ENCODE measurements around the gene KNDC1.

- TF ChIP-seq, protein P1, sequence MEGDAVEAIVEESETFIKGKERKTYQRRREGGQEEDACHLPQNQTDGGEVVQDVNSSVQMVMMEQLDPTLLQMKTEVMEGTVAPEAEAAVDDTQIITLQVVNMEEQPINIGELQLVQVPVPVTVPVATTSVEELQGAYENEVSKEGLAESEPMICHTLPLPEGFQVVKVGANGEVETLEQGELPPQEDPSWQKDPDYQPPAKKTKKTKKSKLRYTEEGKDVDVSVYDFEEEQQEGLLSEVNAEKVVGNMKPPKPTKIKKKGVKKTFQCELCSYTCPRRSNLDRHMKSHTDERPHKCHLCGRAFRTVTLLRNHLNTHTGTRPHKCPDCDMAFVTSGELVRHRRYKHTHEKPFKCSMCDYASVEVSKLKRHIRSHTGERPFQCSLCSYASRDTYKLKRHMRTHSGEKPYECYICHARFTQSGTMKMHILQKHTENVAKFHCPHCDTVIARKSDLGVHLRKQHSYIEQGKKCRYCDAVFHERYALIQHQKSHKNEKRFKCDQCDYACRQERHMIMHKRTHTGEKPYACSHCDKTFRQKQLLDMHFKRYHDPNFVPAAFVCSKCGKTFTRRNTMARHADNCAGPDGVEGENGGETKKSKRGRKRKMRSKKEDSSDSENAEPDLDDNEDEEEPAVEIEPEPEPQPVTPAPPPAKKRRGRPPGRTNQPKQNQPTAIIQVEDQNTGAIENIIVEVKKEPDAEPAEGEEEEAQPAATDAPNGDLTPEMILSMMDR (IDR thresholded peaks at IDR 0.05) = no peak
- no peak for TF ChIP-seq POLR2A (IDR thresholded peaks at IDR 0.05)
Observed at GRCh38 chr10:133273534-133274143, 113.6 kb downstream of the KNDC1 start.
